ENCODE measurements around the gene HSD17B1. TPM values are rescaled to one million over a fixed set of nuclear protein-coding genes. Genes with fewer than 3 reads are reported as not detected.

Gene HSD17B1
- total and polyA plus RNA-seq, 2 of the 13 experiments (the other 11 are each of a cell fraction or from before 2014, with no cell fraction given): 0.54 to 0.93 TPM

- peak; percentile 39; the same call in 1 of the 2 replicates for TF ChIP-seq SOX13 (IDR thresholded peaks at IDR 0.05)
- TF ChIP-seq SOX13 (CRISPR knock-in tag; conservative IDR thresholded peaks at IDR 0.05 in 1 of 2, IDR thresholded peaks at IDR 0.05 in 1 of 2): peak in 1 of 2 experiments; percentile 47; a peak in 2 of 4 replicates
- TF ChIP-seq JUND (CRISPR knock-in tag; IDR thresholded peaks at IDR 0.05): no peak
- peak; percentile 33; the same call in 1 of the 2 replicates for TF ChIP-seq NFKB2 (CRISPR knock-in tag; IDR thresholded peaks at IDR 0.05; ENCODE audit: borderline replicate concordance)
- TF ChIP-seq ZBTB26 (CRISPR knock-in tag; IDR thresholded peaks at IDR 0.05; ENCODE audit: borderline replicate concordance): no peak
- TF ChIP-seq ZKSCAN5 (CRISPR knock-in tag; IDR thresholded peaks at IDR 0.05): no peak
- TF ChIP-seq ARNT (IDR thresholded peaks at IDR 0.05): no peak
- TF ChIP-seq ZNF883 (CRISPR knock-in tag; IDR thresholded peaks at IDR 0.05; ENCODE audit: not compliant biosample characterization): no peak
- no peak for TF ChIP-seq ZNF713 (CRISPR knock-in tag; IDR thresholded peaks at IDR 0.05)
- TF ChIP-seq ZNF761 (CRISPR knock-in tag; conservative IDR thresholded peaks at IDR 0.05): no peak
- TF ChIP-seq ZBTB42 (CRISPR knock-in tag; IDR thresholded peaks at IDR 0.05): no peak
- no peak for TF ChIP-seq SMARCE1 (IDR thresholded peaks at IDR 0.05; ENCODE audit: borderline replicate concordance)
- TF ChIP-seq, protein P1, sequence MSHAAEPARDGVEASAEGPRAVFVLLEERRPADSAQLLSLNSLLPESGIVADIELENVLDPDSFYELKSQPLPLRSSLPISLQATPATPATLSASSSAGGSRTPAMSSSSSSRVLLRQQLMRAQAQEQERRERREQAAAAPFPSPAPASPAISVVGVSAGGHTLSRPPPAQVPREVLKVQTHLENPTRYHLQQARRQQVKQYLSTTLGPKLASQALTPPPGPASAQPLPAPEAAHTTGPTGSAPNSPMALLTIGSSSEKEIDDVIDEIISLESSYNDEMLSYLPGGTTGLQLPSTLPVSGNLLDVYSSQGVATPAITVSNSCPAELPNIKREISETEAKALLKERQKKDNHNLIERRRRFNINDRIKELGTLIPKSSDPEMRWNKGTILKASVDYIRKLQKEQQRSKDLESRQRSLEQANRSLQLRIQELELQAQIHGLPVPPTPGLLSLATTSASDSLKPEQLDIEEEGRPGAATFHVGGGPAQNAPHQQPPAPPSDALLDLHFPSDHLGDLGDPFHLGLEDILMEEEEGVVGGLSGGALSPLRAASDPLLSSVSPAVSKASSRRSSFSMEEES (CRISPR knock-in tag; IDR thresholded peaks at IDR 0.05): peak; percentile 60; the same call in 1 of the 2 replicates
- TF ChIP-seq THAP8 (CRISPR knock-in tag; IDR thresholded peaks at IDR 0.05; ENCODE audit: borderline replicate concordance): no peak
- no peak for TF ChIP-seq ZSCAN12 (CRISPR knock-in tag; IDR thresholded peaks at IDR 0.05)
- no peak for TF ChIP-seq FOXO1 (CRISPR knock-in tag; IDR thresholded peaks at IDR 0.05)
- no peak for TF ChIP-seq GMEB2 (CRISPR knock-in tag; IDR thresholded peaks at IDR 0.05; ENCODE audit: low read depth)
- no peak for TF ChIP-seq CBX1 (IDR thresholded peaks at IDR 0.05; ENCODE audit: low read depth)
- TF ChIP-seq ZNF503 (CRISPR knock-in tag; IDR thresholded peaks at IDR 0.05): no peak
- TF ChIP-seq TEAD3 (CRISPR knock-in tag; optimal IDR thresholded peaks at IDR 0.05; ENCODE audit: borderline replicate concordance): peak; percentile 66
- no peak for TF ChIP-seq ZFP1 (CRISPR knock-in tag; IDR thresholded peaks at IDR 0.05)
Observed at GRCh38 chr17:42519546-42520491, 32.9 kb upstream of the HSD17B1 start (continued).
